ENCODE results near the gene STEAP3.

GRCh38 chr2:119205001-119205706 lies 18.5 kb upstream of the STEAP3 start:
- no peak for TF ChIP-seq POLR2A (IDR thresholded peaks at IDR 0.05)
- TF ChIP-seq CTCF (IDR thresholded peaks at IDR 0.05), result no peak

Measured in body of pancreas (tissue), 4 donors.